Panc1 (cell line): ENCODE measurements around the gene FBXO17.
"Not testable (repeated sequence)": the region's sequence is repeated elsewhere in the genome, so short reads cannot be mapped to it uniquely, and the experiment has no call there.

Source experiments
- CTCF ChIP-seq: fragments of 450-650 bp; IDR thresholded peaks from 2 replicates; pipeline ENCODE4 v1.5.1; 2017; ENCODE audit warnings: mild to moderate bottlenecking
- POLR2AphosphoS5 ChIP-seq: IDR thresholded peaks from 2 replicates; pipeline ENCODE4 v1.6.1; 2012; ENCODE audit warnings: mild to moderate bottlenecking, low read depth, low read length, moderate library complexity
- REST ChIP-seq, 2 experiments: IDR thresholded peaks; 2 replicates each; pipeline ENCODE4 v1.6.1; 2011 to 2012; ENCODE audit warnings: low read depth in 2 of 2, control low read depth in 1 of 2, low read length in 1 of 2, mild to moderate bottlenecking in 1 of 2, moderate library complexity in 1 of 2; ENCODE audit not compliant: insufficient read depth in 1 of 2
- SIN3A ChIP-seq: IDR thresholded peaks from 2 replicates; pipeline ENCODE4 v1.6.1; 2012; ENCODE audit warnings: low read depth, mild to moderate bottlenecking, low read length, moderate library complexity, borderline replicate concordance; ENCODE audit not compliant: insufficient read depth
- TCF7L2 ChIP-seq: IDR thresholded peaks from 2 replicates; pipeline ENCODE4 v1.6.1; 2011; ENCODE audit warnings: mild to moderate bottlenecking, low read depth, low read length, inconsistent platforms

GRCh38 chr19:38941466-38941865, 34.1 kb downstream of the FBXO17 start:
- TF ChIP-seq CTCF; REST (IDR thresholded peaks at IDR 0.05; ENCODE audit: insufficient read depth in 1 of 2, low read depth in 2 of 2, low read length in 1 of 2); TCF7L2; SIN3A: not testable (repeated sequence)
- peak; percentile 20 for TF ChIP-seq POLR2AphosphoS5
